ENCODE results near the gene VPS13A.

GRCh38 chr9:77158772-77159513 is 18.4 kb upstream of the VPS13A start:
- TF ChIP-seq, protein P1, sequence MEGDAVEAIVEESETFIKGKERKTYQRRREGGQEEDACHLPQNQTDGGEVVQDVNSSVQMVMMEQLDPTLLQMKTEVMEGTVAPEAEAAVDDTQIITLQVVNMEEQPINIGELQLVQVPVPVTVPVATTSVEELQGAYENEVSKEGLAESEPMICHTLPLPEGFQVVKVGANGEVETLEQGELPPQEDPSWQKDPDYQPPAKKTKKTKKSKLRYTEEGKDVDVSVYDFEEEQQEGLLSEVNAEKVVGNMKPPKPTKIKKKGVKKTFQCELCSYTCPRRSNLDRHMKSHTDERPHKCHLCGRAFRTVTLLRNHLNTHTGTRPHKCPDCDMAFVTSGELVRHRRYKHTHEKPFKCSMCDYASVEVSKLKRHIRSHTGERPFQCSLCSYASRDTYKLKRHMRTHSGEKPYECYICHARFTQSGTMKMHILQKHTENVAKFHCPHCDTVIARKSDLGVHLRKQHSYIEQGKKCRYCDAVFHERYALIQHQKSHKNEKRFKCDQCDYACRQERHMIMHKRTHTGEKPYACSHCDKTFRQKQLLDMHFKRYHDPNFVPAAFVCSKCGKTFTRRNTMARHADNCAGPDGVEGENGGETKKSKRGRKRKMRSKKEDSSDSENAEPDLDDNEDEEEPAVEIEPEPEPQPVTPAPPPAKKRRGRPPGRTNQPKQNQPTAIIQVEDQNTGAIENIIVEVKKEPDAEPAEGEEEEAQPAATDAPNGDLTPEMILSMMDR (IDR thresholded peaks at IDR 0.05), result no peak
- TF ChIP-seq POLR2A (IDR thresholded peaks at IDR 0.05), result no peak

All from uterus (tissue), 2 donors.